K562 (cell line): Measurements from ENCODE around the gene EDARADD. TPM values are rescaled to one million over a fixed set of nuclear protein-coding genes. Genes with fewer than 3 reads are reported as not detected.

Source experiments
- BACH1 ChIP-seq: fragments of 200-800 bp; sonication (Bioruptor generic); IDR thresholded peaks from 2 replicates; pipeline ENCODE4 v1.6.1; 2016; ENCODE audit warnings: missing genetic modification characterization, missing compliant biosample characterization
- ETV5 ChIP-seq: sonication (generic); formaldehyde crosslinking; IDR thresholded peaks from 2 replicates; pipeline ENCODE4 v1.4.0; 2020; ENCODE audit warnings: low read depth, mild to moderate bottlenecking, missing genetic modification reagents
- EZH2 ChIP-seq: IDR thresholded peaks from 2 replicates; pipeline ENCODE4 v1.6.1; 2012; ENCODE audit warnings: low read depth, mild to moderate bottlenecking, inconsistent platforms, low read length, borderline replicate concordance
- GTF2F1 ChIP-seq: IDR thresholded peaks from 2 replicates; pipeline ENCODE4 v1.6.1; 2011; ENCODE audit warnings: low read depth, low read length, improper control_type of control experiment
- MEIS2 ChIP-seq: fragments of 450-650 bp; IDR thresholded peaks from 2 replicates; pipeline ENCODE4 v1.6.1; 2014; ENCODE audit warnings: mild to moderate bottlenecking; ENCODE audit not compliant: partially characterized antibody
- NFE2 ChIP-seq: IDR thresholded peaks from 2 replicates; pipeline ENCODE4 v1.6.1; 2014; ENCODE audit warnings: antibody characterized with exemption, low read depth
- NR3C1 ChIP-seq: sonication (generic); formaldehyde crosslinking; IDR thresholded peaks from 2 replicates; pipeline ENCODE4 v1.8.1; 2022; ENCODE audit warnings: missing genetic modification reagents
- PBX2 ChIP-seq, 2 experiments: IDR thresholded peaks in 1 of 2; conservative IDR thresholded peaks in 1 of 2; 2 replicates each; pipeline ENCODE4 v1.6.1; 2016; ENCODE audit warnings: low read depth in 2 of 2, mild to moderate bottlenecking in 1 of 2, missing compliant biosample characterization in 1 of 2, missing genetic modification characterization in 1 of 2, moderate library complexity in 1 of 2
- POLR3A ChIP-seq: IDR thresholded peaks from 2 replicates; pipeline ENCODE4 v1.6.1; 2011; ENCODE audit warnings: borderline replicate concordance, mild to moderate bottlenecking, moderate library complexity; ENCODE audit not compliant: insufficient read length, insufficient read depth; ENCODE audit errors: extremely low read depth
- SMAD2 ChIP-seq: fragments of 150-350 bp; IDR thresholded peaks from 2 replicates; pipeline ENCODE4 v1.6.1; 2014; ENCODE audit warnings: low read depth, mild to moderate bottlenecking, low read length
- TCF7 ChIP-seq: sonication (generic); IDR thresholded peaks from 2 replicates; pipeline ENCODE4 v1.6.1; 2016; ENCODE audit warnings: antibody characterized with exemption, borderline replicate concordance
- TEAD2 ChIP-seq: fragments of 450-650 bp; IDR thresholded peaks from 2 replicates; pipeline ENCODE4 v1.6.1; 2016; ENCODE audit warnings: missing genetic modification characterization, control low read depth, missing compliant biosample characterization
- XRCC5 ChIP-seq: fragments of 200-400 bp; formaldehyde crosslinking; IDR thresholded peaks from 2 replicates; pipeline ENCODE4 v1.6.1; 2017; ENCODE audit warnings: low read depth, mild to moderate bottlenecking, low read length
- ZNF263 ChIP-seq: sonication (generic); formaldehyde crosslinking; IDR thresholded peaks from 2 replicates; pipeline ENCODE4 v1.8.0; 2022; ENCODE audit warnings: mild to moderate bottlenecking, missing genetic modification reagents, borderline replicate concordance
- ZNF318 ChIP-seq, 2 experiments: fragments of 450-650 bp; IDR thresholded peaks; 2 replicates each; pipeline ENCODE4 v1.6.1; 2016; ENCODE audit warnings: mild to moderate bottlenecking in 2 of 2, borderline replicate concordance in 1 of 2, low read depth in 1 of 2, moderate library complexity in 1 of 2
- ZNF584 ChIP-seq: fragments of 200-800 bp; sonication (Bioruptor generic); IDR thresholded peaks from 2 replicates; pipeline ENCODE4 v1.6.1; 2016; ENCODE audit warnings: low read depth, mild to moderate bottlenecking, missing genetic modification characterization, missing compliant biosample characterization
- ZNF778 ChIP-seq: fragments of 450-650 bp; formaldehyde crosslinking; IDR thresholded peaks from 2 replicates; pipeline ENCODE4 v1.4.0; 2020; ENCODE audit warnings: mild to moderate bottlenecking, moderate library complexity
- polyA plus RNA-seq, 8 experiments: library from polyadenylated mRNA; depleted of rRNA in 4 of 8; stranded (reverse) in 5 of 8; unstranded in 3 of 8; fragments of >200 nt; fragmentation: Nextera tagmentation in 2 of 8; fragmentation: Illumina TruSeq in 1 of 8; extraction: Ambion mirVana in 2 of 8; extraction: Trizol in 1 of 8; gene quantifications; 2 replicates each; pipeline versions ENCODE4 v1.2.1 to v1.2.3, GENCODE V29; 2011 to 2014; ENCODE audit warnings: inconsistent platforms in 1 of 8, missing spikeins in 1 of 8
- total RNA-seq, 7 experiments: library from RNA; depleted of rRNA in 6 of 7; stranded (reverse); fragments of >200 nt in 6 of 7; fragmentation: Illumina TruSeq in 2 of 7; extraction: Trizol in 2 of 7; gene quantifications; 2 replicates each; pipeline versions ENCODE4 v1.2.1 to v1.2.3, GENCODE V29; 2011 to 2021; ENCODE audit warnings: low replicate concordance in 1 of 7

EDARADD gene
- total and polyA plus RNA-seq, 9 of the 15 experiments (the other 6 are each of a cell fraction or from before 2014, with no cell fraction given) = 0.46 to 32.4 (median 20.6) TPM

- TF ChIP-seq ZNF318 (IDR thresholded peaks at IDR 0.05; ENCODE audit: borderline replicate concordance in 1 of 2, low read depth in 1 of 2) (no peak), ETV5 (CRISPR knock-in tag) (no peak), NFE2 (no peak), BACH1 (no peak), MEIS2 (peak; percentile 41), XRCC5 (no peak), GTF2F1 (no peak), TCF7 (peak; percentile 84), NR3C1 (CRISPR knock-in tag) (no peak), POLR3A (no peak), EZH2 (no peak), ZNF584 (no peak), ZNF778 (no peak), SMAD2 (no peak), PBX2 (CRISPR knock-in tag; IDR thresholded peaks at IDR 0.05; ENCODE audit: low read depth) (no peak), PBX2 (tag; conservative IDR thresholded peaks at IDR 0.05; ENCODE audit: low read depth) (no peak), ZNF263 (no peak), TEAD2 (tag) (no peak)
Observed at GRCh38 chr1:236480758-236481436, 86.8 kb downstream of the EDARADD start (continued).
